K562 (cell line): ENCODE data around the gene WNK1. TPM values are rescaled to one million over a fixed set of nuclear protein-coding genes. Genes with fewer than 3 reads are reported as not detected.

Source experiments
- CBFA2T3 ChIP-seq: fragments of 450-650 bp; IDR thresholded peaks from 2 replicates; pipeline ENCODE4 v1.6.1; 2017
- CHAMP1 ChIP-seq: fragments of 450-650 bp; IDR thresholded peaks from 2 replicates; pipeline ENCODE4 v1.6.1; 2016; ENCODE audit warnings: mild to moderate bottlenecking
- CREB3 ChIP-seq: fragments of 450-650 bp; conservative IDR thresholded peaks from 2 replicates; pipeline ENCODE4 v1.6.1; 2016; ENCODE audit warnings: missing genetic modification characterization, low read depth, mild to moderate bottlenecking, missing compliant biosample characterization, moderate library complexity
- EGR1 ChIP-seq: fragments of 450-650 bp; conservative IDR thresholded peaks from 2 replicates; pipeline ENCODE4 v1.6.1; 2017; ENCODE audit warnings: mild to moderate bottlenecking
- ETS2 ChIP-seq: IDR thresholded peaks from 2 replicates; pipeline ENCODE4 v1.6.1; 2016; ENCODE audit warnings: borderline replicate concordance, missing genetic modification characterization, mild to moderate bottlenecking, moderate library complexity, missing compliant biosample characterization; ENCODE audit not compliant: poor library complexity, severe bottlenecking
- GTF2B ChIP-seq: IDR thresholded peaks from 2 replicates; pipeline ENCODE4 v1.6.1; 2011; ENCODE audit not compliant: insufficient read length; ENCODE audit errors: extremely low read depth
- HMGN3 ChIP-seq: IDR thresholded peaks from 2 replicates; pipeline ENCODE4 v1.6.1; 2011; ENCODE audit warnings: borderline replicate concordance, low read depth, mild to moderate bottlenecking, mixed read lengths, low read length; ENCODE audit not compliant: insufficient read length; ENCODE audit errors: extremely low read depth
- KDM5B ChIP-seq: fragments of 200-600 bp; sonication (generic); IDR thresholded peaks from 2 replicates; pipeline ENCODE4 v1.6.1; 2012; ENCODE audit warnings: low read depth, mild to moderate bottlenecking, moderate library complexity, low read length, control low read depth, inconsistent platforms; ENCODE audit not compliant: insufficient replicate concordance
- L3MBTL2 ChIP-seq: fragments of 450-650 bp; IDR thresholded peaks from 2 replicates; pipeline ENCODE4 v1.6.1; 2016; ENCODE audit warnings: mild to moderate bottlenecking, moderate library complexity
- MAX ChIP-seq: sonication (generic); formaldehyde crosslinking; IDR thresholded peaks from 2 replicates; pipeline ENCODE4 v1.9.0; 2022; ENCODE audit warnings: mild to moderate bottlenecking, missing genetic modification reagents
- NCOA2 ChIP-seq, 2 experiments: fragments of 450-650 bp; IDR thresholded peaks; 2 replicates each; pipeline ENCODE4 v1.6.1; 2018; ENCODE audit warnings: mild to moderate bottlenecking in 2 of 2, moderate library complexity in 1 of 2; ENCODE audit not compliant: partially characterized antibody in 2 of 2
- NFIC ChIP-seq: fragments of 450-650 bp; IDR thresholded peaks from 2 replicates; pipeline ENCODE4 v1.6.1; 2017; ENCODE audit warnings: mild to moderate bottlenecking, inconsistent platforms
- PPARD ChIP-seq: fragments of 250-450 bp; sonication (Bioruptor Pico); IDR thresholded peaks from 2 replicates; pipeline ENCODE4 v1.8.0; 2022; ENCODE audit warnings: inconsistent platforms, mild to moderate bottlenecking, moderate library complexity
- RNF2 ChIP-seq: sonication (generic); IDR thresholded peaks from 2 replicates; pipeline ENCODE4 v1.6.1; 2016
- TARDBP ChIP-seq: fragments of 450-650 bp; IDR thresholded peaks from 2 replicates; pipeline ENCODE4 v1.6.1; 2016
- XRCC3 ChIP-seq: fragments of 450-650 bp; IDR thresholded peaks from 2 replicates; pipeline ENCODE4 v1.6.1; 2017; ENCODE audit warnings: mild to moderate bottlenecking, moderate library complexity
- ZKSCAN1 ChIP-seq: fragments of 150-350 bp; IDR thresholded peaks from 2 replicates; pipeline ENCODE4 v1.6.1; 2016; ENCODE audit warnings: low read depth, low read length
- ZNF24 ChIP-seq: fragments of 450-650 bp; IDR thresholded peaks from 2 replicates; pipeline ENCODE4 v1.6.1; 2016
- ZNF507 ChIP-seq: conservative IDR thresholded peaks from 2 replicates; pipeline ENCODE4 v1.6.1; 2017; ENCODE audit warnings: missing genetic modification characterization, missing compliant biosample characterization
- ZNF584 ChIP-seq: fragments of 200-800 bp; sonication (Bioruptor generic); IDR thresholded peaks from 2 replicates; pipeline ENCODE4 v1.6.1; 2016; ENCODE audit warnings: low read depth, mild to moderate bottlenecking, missing genetic modification characterization, missing compliant biosample characterization
- polyA plus RNA-seq, 8 experiments: library from polyadenylated mRNA; depleted of rRNA in 4 of 8; stranded (reverse) in 5 of 8; unstranded in 3 of 8; fragments of >200 nt; fragmentation: Nextera tagmentation in 2 of 8; fragmentation: Illumina TruSeq in 1 of 8; extraction: Ambion mirVana in 2 of 8; extraction: Trizol in 1 of 8; gene quantifications; 2 replicates each; pipeline versions ENCODE4 v1.2.1 to v1.2.3, GENCODE V29; 2011 to 2014; ENCODE audit warnings: inconsistent platforms in 1 of 8, missing spikeins in 1 of 8
- total RNA-seq, 7 experiments: library from RNA; depleted of rRNA in 6 of 7; stranded (reverse); fragments of >200 nt in 6 of 7; fragmentation: Illumina TruSeq in 2 of 7; extraction: Trizol in 2 of 7; gene quantifications; 2 replicates each; pipeline versions ENCODE4 v1.2.1 to v1.2.3, GENCODE V29; 2011 to 2021; ENCODE audit warnings: low replicate concordance in 1 of 7

The WNK1 gene
- total and polyA plus RNA-seq, 9 of the 15 experiments (the other 6 are each of a cell fraction or from before 2014, with no cell fraction given), result 4.3 to 73.9 (median 31.0) TPM

- no peak for TF ChIP-seq MAX
- no peak for TF ChIP-seq PPARD (CRISPR knock-in tag)
- TF ChIP-seq NFIC, result peak; percentile 94
- peak; percentile 83 for TF ChIP-seq CBFA2T3
- TF ChIP-seq ZNF24, result no peak
- no peak for TF ChIP-seq CHAMP1
- TF ChIP-seq XRCC3, result no peak
- no peak for TF ChIP-seq HMGN3
- peak; percentile 47; the same call in 1 of the 2 replicates for TF ChIP-seq L3MBTL2
- TF ChIP-seq CREB3, result no peak
- no peak for TF ChIP-seq EGR1
- no peak for TF ChIP-seq TARDBP
- no peak for TF ChIP-seq GTF2B
- no peak for TF ChIP-seq ETS2
- TF ChIP-seq ZNF584, result no peak
- TF ChIP-seq ZNF507 (tag), result no peak
- TF ChIP-seq RNF2, result no peak
- TF ChIP-seq ZKSCAN1, result no peak
- TF ChIP-seq KDM5B, result no peak
- no peak for TF ChIP-seq NCOA2 (IDR thresholded peaks at IDR 0.05; ENCODE audit: partially characterized antibody in 2 of 2)
Observed at GRCh38 chr12:911191-911826, 158.9 kb downstream of the WNK1 start (continued).
